D721Med (cell line): ENCODE data around the gene PRXL2A.
"Not testable (repeated sequence)": the region's sequence is repeated elsewhere in the genome, so short reads cannot be mapped to it uniquely, and the experiment has no call there.

Source experiments
- DNase-seq: peaks from one replicate; pipeline ENCODE4 v3.0.0; 2011; ENCODE audit warnings: low spot score; ENCODE audit not compliant: insufficient read length
- FAIRE-seq: peaks from 2 replicates; lab custom pipeline; 2011; peaks lifted over from hg19 to GRCh38; lab: Jason Lieb, UNC
- TF ChIP-seq, protein P1 (sequence below): IDR thresholded peaks from 2 replicates; pipeline ENCODE4 v1.5.1; 2012; ENCODE audit warnings: mild to moderate bottlenecking, control low read depth; ENCODE audit not compliant: insufficient read depth; ENCODE audit errors: missing control alignments

PRXL2A gene, protein sequence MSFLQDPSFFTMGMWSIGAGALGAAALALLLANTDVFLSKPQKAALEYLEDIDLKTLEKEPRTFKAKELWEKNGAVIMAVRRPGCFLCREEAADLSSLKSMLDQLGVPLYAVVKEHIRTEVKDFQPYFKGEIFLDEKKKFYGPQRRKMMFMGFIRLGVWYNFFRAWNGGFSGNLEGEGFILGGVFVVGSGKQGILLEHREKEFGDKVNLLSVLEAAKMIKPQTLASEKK

DNA sequence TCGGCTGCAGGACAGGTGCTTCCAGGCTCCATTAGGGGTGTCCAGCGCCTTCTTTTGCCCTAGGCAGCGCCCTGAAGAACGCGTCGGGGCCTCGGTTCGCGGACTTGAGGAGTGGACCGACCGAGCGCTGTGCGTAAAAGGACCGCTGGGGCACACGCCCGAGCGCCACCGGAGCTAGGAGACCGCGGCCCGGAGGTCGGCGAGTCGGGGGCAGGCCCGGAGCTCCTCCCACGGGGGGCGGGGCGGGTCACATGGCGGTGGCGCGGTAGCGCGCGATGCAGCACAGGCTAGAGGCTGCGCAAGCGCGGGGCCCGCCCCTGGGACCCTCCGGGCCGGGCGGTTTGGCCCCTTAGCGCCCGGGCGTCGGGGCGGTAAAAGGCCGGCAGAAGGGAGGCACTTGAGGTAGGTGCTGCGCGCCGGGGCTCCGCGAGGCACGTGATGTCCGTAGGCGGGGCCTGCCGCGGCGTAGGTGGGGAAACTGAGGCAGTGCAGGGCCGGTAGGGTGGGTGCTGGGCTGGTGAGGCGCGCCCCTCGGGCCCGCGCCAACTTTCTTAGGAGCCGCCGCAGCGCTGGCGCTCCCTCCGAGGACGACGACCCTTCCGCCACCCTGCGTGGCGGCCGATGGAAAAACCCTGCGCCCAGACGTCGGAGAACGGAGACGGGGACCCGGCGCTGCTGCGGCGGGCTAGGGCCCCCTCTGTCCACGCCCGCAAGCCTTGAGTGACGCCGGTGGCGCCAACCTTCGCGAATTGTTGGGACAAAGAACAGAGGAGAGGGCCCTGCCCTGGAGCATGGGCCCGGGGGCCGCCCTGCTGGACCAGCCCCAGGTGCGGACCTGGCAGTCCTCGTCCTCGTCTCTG is at the start of gene PRXL2A:
Gene PRXL2A, plus strand, starts transcription at position 310 of the 860 bp plus-strand sequence. CDS start 11,917 bp downstream, outside the sequence.
- DNase-seq (peak; percentile 94), FAIRE-seq (no peak)
- TF ChIP-seq, protein P1, sequence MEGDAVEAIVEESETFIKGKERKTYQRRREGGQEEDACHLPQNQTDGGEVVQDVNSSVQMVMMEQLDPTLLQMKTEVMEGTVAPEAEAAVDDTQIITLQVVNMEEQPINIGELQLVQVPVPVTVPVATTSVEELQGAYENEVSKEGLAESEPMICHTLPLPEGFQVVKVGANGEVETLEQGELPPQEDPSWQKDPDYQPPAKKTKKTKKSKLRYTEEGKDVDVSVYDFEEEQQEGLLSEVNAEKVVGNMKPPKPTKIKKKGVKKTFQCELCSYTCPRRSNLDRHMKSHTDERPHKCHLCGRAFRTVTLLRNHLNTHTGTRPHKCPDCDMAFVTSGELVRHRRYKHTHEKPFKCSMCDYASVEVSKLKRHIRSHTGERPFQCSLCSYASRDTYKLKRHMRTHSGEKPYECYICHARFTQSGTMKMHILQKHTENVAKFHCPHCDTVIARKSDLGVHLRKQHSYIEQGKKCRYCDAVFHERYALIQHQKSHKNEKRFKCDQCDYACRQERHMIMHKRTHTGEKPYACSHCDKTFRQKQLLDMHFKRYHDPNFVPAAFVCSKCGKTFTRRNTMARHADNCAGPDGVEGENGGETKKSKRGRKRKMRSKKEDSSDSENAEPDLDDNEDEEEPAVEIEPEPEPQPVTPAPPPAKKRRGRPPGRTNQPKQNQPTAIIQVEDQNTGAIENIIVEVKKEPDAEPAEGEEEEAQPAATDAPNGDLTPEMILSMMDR, result no peak

DNA sequence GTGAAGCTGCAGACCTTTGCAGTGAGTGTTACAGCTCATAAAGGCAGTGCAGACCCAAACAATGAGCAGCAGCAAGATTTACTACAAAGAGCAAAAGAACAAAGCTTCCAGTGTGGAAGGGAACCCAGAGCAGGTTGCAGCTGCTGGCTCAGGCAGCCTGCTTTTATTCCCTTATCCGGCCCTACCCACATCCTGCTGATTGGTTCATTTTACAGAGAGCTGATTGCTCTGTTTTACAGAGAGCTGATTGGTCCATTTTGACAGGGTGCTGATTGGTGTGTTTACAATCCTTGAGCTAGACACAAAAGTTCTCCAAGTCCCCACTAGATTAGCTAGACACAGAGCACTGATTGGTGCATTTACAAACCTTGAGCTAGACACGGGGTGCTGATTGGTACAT is 49.4 kb upstream of the PRXL2A start:
- FAIRE-seq, DNase-seq: not testable (repeated sequence)

DNA sequence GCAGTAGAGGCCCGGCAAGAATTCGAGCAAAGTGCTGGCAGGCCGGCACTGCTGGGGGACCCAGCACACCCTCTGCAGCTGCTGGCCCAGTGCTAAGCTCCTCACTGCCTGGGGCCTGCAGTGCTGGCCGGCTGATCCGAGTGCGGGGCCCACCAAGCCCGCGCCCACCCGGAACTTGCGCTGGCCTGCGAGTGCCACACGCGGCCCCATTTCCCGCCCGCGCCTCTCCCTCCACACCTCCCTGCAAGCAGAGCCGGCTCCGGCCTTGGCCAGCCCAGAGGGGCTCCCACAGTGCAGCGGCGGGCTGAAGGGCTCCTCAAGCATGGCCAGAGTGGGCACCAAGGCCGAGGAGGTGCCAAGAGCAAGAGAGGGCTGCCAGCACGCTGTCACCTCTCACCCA is 48.7 kb upstream of the PRXL2A start:
- DNase-seq (no peak), FAIRE-seq (no peak)
- TF ChIP-seq, protein P1, result no peak

DNA sequence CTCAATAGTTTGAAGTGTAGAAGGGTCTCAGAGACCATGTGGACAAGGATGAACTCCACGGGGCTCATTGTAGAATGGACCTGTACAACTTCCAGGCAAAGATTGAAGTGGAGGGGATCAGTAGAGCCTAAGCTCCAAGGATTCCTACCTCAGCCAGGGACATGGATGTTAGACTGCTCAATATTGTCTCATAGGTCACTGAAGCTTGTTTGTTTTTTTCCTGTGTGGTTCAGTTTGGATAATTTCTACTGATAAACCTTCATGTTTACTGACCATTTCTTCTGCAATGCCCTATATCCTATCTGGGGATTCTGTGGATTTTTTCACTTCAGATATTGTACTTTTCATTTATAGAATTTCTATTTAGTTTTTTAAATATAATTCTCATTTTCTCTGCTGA is 42.8 kb upstream of the PRXL2A start:
- TF ChIP-seq, protein P1, result no peak
- FAIRE-seq, result no peak

DNA sequence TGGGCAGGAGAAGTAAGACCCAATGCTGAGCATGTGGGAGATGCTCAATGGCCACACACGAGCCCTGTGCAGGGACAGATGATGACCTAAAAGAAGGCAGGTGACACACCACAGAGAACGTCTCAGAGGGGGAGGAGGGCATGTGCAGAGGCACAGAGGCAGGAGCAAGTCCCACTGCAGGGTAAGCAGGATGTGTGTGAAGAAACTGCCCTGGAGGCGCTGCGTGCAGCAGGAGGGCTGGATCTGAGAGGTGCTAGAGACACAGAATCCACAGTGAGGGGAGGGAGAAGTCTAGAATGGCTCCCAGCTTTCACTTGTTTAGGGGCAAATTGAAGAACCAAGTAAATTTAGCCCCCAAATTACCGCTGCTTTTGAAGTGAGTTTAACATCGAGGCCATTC is 36.9 kb upstream of the PRXL2A start:
- DNase-seq, result no peak
- TF ChIP-seq, protein P1, result no peak
- no peak for FAIRE-seq

More for the DNA sequence above, 42.8 kb upstream of the PRXL2A start:
- DNase-seq, result no peak

DNA sequence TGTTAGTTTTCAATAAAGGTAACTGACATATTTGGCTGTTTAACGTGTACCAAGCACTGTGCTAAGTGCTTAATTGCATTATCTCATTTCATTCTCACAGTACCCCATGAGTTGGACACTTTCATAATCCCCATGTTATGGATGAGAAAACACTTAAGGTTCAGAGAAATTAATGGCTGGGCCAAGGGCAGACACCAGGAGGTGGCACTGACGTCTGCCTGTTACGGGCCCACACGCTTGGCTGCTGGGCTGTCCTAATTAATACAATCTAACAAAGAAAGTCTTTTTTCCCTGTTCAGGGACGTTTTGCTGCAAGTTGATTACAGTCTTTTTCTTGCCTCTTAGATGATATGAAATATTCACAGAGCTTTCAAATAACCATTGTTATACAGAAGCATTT is 35.7 kb upstream of the PRXL2A start:
- no peak for FAIRE-seq
- TF ChIP-seq, protein P1, result no peak
- no peak for DNase-seq

DNA sequence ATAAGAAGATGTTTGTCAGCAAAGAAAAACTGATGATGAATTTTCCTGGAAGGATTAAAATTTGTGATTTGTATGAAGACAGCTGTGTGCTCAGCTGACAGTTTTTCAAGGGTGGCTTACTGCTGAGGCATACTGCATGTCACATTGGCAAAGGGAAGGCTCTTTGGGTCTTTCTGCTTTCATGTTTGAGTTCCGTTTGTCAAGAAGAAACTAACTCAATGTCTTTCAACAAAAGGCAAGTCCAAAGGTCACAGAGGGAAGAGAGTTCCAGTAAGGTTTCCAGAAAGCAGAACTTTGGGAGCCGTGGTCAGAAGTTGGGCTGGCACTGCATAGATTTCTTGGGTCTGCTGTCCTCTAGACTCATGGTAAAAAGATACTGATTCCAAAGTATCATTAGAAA is 34.8 kb upstream of the PRXL2A start:
- TF ChIP-seq, protein P1, result no peak

More for the DNA sequence above, 34.8 kb upstream of the PRXL2A start:
- no peak for DNase-seq
- FAIRE-seq, result no peak
